ENCODE results near the gene RAB18.

- no peak for TF ChIP-seq CTCF (IDR thresholded peaks at IDR 0.05 in 2 of 3, conservative IDR thresholded peaks at IDR 0.05 in 1 of 3; ENCODE audit: borderline replicate concordance in 1 of 3, insufficient read depth in 1 of 3, low read depth in 2 of 3, low read length in 2 of 3)
- TF ChIP-seq EZH2 (IDR thresholded peaks at IDR 0.05), result no peak
- TF ChIP-seq ATF3 (IDR thresholded peaks at IDR 0.05), result no peak
- TF ChIP-seq POLR2A (IDR thresholded peaks at IDR 0.05; ENCODE audit: borderline replicate concordance, extremely low read depth, insufficient read depth, insufficient read length), result no peak
- TF ChIP-seq EZH2phosphoT487 (IDR thresholded peaks at IDR 0.05; ENCODE audit: borderline replicate concordance), result no peak
- no peak for TF ChIP-seq ZNF274 (IDR thresholded peaks at IDR 0.05; ENCODE audit: low read depth, low read length)
- no peak for TF ChIP-seq POLR2AphosphoS5 (IDR thresholded peaks at IDR 0.05; ENCODE audit: low read depth, low read length)
- no peak for TF ChIP-seq JUND (IDR thresholded peaks at IDR 0.05)
- no peak for TF ChIP-seq EGR1 (IDR thresholded peaks at IDR 0.05; ENCODE audit: low read depth)
- TF ChIP-seq RAD21 (IDR thresholded peaks at IDR 0.05; ENCODE audit: low read depth), result no peak
- no peak for TF ChIP-seq FOSL1 (IDR thresholded peaks at IDR 0.05; ENCODE audit: low read depth)
- TF ChIP-seq SRF (IDR thresholded peaks at IDR 0.05; ENCODE audit: low read depth), result no peak
- TF ChIP-seq MAX (IDR thresholded peaks at IDR 0.05), result no peak
Measured at GRCh38 chr10:27537787-27538186, 33.7 kb downstream of the RAB18 start.

All from HCT116 (cell line).